GM12874 (cell line): Measurements from ENCODE around the gene PDZRN4.

ENCODE experiments used
- TF ChIP-seq, protein P1 (sequence below): IDR thresholded peaks from 2 replicates; pipeline ENCODE4 v1.5.1; 2011; ENCODE audit warnings: low read depth, mild to moderate bottlenecking, control low read depth, low read length, moderate library complexity; ENCODE audit not compliant: insufficient read depth

The PDZRN4 gene

DNA sequence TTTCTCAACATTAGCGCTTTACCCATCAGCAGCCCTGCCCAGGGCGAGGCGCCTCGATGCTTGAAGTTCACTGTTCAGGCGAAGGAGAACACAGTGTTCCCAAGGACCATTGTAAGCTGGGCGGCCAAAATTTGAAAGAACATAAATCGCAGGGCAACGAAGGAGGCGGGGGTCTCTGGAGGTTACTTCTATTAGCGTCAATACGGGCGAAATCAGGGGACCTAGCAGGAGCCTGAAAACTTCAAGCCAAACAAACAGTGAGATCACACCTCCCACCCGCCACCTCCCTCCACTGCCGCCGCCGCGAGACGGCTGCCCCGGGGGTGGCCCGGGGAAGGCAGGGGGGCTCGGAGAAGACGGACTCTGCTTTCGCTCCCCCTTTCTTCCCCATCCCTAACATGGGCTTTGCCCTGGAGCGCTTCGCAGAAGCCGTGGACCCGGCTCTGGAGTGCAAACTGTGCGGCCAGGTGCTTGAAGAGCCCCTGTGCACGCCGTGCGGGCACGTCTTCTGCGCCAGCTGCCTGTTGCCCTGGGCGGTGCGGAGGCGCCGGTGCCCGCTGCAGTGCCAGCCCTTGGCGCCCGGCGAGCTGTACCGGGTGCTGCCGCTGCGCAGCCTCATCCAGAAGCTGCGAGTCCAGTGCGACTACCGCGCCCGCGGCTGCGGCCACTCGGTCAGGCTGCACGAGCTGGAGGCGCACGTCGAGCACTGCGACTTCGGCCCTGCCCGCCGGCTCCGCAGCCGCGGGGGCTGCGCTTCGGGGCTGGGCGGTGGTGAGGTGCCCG is at the start of gene PDZRN4:
TSS of gene PDZRN4 (plus strand) at position 263 of the 783 bp plus-strand sequence.
- TF ChIP-seq, protein P1, sequence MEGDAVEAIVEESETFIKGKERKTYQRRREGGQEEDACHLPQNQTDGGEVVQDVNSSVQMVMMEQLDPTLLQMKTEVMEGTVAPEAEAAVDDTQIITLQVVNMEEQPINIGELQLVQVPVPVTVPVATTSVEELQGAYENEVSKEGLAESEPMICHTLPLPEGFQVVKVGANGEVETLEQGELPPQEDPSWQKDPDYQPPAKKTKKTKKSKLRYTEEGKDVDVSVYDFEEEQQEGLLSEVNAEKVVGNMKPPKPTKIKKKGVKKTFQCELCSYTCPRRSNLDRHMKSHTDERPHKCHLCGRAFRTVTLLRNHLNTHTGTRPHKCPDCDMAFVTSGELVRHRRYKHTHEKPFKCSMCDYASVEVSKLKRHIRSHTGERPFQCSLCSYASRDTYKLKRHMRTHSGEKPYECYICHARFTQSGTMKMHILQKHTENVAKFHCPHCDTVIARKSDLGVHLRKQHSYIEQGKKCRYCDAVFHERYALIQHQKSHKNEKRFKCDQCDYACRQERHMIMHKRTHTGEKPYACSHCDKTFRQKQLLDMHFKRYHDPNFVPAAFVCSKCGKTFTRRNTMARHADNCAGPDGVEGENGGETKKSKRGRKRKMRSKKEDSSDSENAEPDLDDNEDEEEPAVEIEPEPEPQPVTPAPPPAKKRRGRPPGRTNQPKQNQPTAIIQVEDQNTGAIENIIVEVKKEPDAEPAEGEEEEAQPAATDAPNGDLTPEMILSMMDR, result no peak

DNA sequence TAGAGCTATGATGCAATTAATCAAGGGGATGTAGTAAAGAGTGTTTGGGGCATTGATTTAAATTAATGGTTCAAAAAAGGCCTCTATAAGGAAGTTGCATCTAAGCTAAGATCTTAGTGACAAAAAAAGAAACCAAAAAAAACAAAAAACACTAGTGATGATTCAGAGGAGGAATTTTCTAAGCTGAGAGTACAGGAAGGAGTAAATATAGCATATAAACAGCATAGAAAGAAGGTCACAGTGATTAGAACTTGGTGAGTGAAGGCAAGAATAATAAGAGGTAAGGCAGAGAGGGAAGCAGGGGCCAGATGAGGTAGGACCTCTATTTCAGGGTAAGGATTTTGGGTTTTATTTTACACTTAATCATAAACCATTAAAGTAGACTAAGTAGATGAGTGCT is 48.0 kb upstream of the PDZRN4 start:
- TF ChIP-seq, protein P1, result no peak

- TF ChIP-seq, protein P1, result no peak
These were observed 47.0 kb upstream of the PDZRN4 start for GRCh38 chr12:41141104-41141503.

- TF ChIP-seq, protein P1, result no peak
These were observed 45.7 kb upstream of the PDZRN4 start for GRCh38 chr12:41142376-41142775.

DNA sequence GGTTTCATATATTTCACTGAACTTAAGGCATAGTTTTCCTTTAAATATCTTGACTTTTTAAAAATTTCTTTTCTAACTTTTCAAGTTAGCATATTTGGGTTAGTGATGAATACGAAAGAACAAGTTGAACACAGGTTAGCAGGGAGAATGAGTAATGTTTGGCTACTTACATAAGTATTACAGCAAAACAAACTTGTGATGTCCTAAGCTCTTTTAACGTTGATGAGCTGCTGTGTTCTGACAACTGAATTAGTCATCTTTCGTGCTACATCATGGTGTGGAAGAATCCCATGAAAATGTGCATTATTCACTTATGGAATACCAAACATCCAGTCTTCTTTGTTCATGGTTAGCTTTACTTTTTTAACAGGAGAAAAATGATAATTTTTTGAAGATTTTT is 36.3 kb upstream of the PDZRN4 start:
- TF ChIP-seq, protein P1, result no peak

GRCh38 chr12:41162461-41162860 is 25.7 kb upstream of the PDZRN4 start:
- TF ChIP-seq, protein P1, result no peak

DNA sequence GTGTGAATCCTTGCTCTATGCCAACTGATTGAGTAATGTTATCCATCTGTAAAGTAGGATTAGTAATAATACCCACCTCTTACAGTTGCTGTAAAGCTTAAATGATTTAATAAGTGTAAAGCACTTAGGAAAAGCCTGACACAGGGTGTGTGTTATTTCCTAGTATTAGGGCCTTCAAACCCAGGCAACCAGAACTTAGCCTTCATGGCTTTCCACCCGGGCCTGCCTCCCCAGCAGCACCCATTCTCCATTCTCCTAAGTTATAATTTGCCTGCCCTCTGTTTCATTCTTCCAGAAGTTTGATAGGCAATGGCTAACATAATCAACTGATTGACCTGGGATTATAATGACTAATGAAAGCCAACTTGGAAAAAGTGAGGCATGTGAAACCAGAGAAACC is 20.4 kb upstream of the PDZRN4 start:
- TF ChIP-seq, protein P1, result no peak
